SU-DHL-6 (cell line): ENCODE data around the gene TEX22.

Experiments
- H2AFZ ChIP-seq: fragments of 200-600 bp; sonication (generic); 2 replicates; pipeline ENCODE4 v1.6.1; 2014; ENCODE audit warnings: low read depth, mild to moderate bottlenecking, moderate library complexity, mixed read lengths, antibody characterized with exemption, low read length; ENCODE audit not compliant: severe bottlenecking
- H3F3A ChIP-seq: fragments of 200-600 bp; shearing (Covaris generic); 2 replicates; pipeline ENCODE4 v1.6.0; 2016; ENCODE audit warnings: antibody characterized with exemption, mild to moderate bottlenecking; ENCODE audit not compliant: insufficient read depth
- H3K27ac ChIP-seq: fragments of 200-600 bp; sonication (generic); 2 replicates; pipeline ENCODE4 v1.5.1; 2016; ENCODE audit warnings: low read depth, mild to moderate bottlenecking, low read length, moderate library complexity, mixed read lengths
- H3K27me3 ChIP-seq: fragments of 200-600 bp; sonication (generic), shearing (Covaris generic); 2 replicates; pipeline ENCODE4 v1.6.0; 2014; ENCODE audit warnings: mild to moderate bottlenecking, low read length
- H3K36me3 ChIP-seq: fragments of 200-600 bp; sonication (generic); 2 replicates; pipeline ENCODE4 v1.6.1; 2014; ENCODE audit warnings: mild to moderate bottlenecking, low read length, mixed read lengths
- H3K4me2 ChIP-seq: fragments of 300-600, 200-600 bp; shearing (Covaris generic), sonication (generic); 2 replicates; pipeline ENCODE4 v1.6.0; 2014; ENCODE audit warnings: low read length, low read depth, mild to moderate bottlenecking; ENCODE audit not compliant: poor library complexity, severe bottlenecking
- H3K4me3 ChIP-seq: fragments of 200-600 bp; sonication (generic); 2 replicates; pipeline ENCODE4 v1.5.1; 2014; ENCODE audit warnings: antibody characterized with exemption, low read length, mild to moderate bottlenecking, mixed read lengths; ENCODE audit not compliant: insufficient read depth, poor library complexity, severe bottlenecking
- H3K79me2 ChIP-seq: fragments of 200-600 bp; sonication (generic); 2 replicates; pipeline ENCODE4 v1.6.1; 2014; ENCODE audit warnings: mild to moderate bottlenecking, low read length, moderate library complexity; ENCODE audit not compliant: insufficient read depth
- H3K9ac ChIP-seq: fragments of 200-600 bp; sonication (generic); 2 replicates; pipeline ENCODE4 v1.7.0; 2014; ENCODE audit warnings: mild to moderate bottlenecking, low read length
- H3K9me2 ChIP-seq: fragments of 200-600 bp; sonication (generic); replicated peaks from 2 replicates; pipeline ENCODE4 v1.6.1; 2014; ENCODE audit warnings: low read length; ENCODE audit not compliant: insufficient read depth
- H3K9me3 ChIP-seq: fragments of 200-600 bp; sonication (generic); 2 replicates; pipeline ENCODE4 v1.6.1; 2014; ENCODE audit warnings: low read length, mixed read lengths; ENCODE audit not compliant: insufficient read depth
- H4K20me1 ChIP-seq: fragments of 200-600 bp; sonication (generic); 2 replicates; pipeline ENCODE4 v1.6.1; 2014; ENCODE audit warnings: low read depth, mild to moderate bottlenecking, antibody characterized with exemption, low read length, moderate library complexity, mixed read lengths
- CTCF ChIP-seq: fragments of 200-600 bp; sonication (generic); IDR thresholded peaks from one replicate; pipeline ENCODE4 v1.5.1; 2017; ENCODE audit warnings: antibody characterized with exemption, mild to moderate bottlenecking, low read length, moderate library complexity; ENCODE audit not compliant: insufficient read depth, poor library complexity, severe bottlenecking
- EZH2phosphoT487 ChIP-seq: fragments of 200-600 bp; sonication (generic), shearing (Covaris generic); conservative IDR thresholded peaks from 2 replicates; pipeline ENCODE4 v1.6.1; 2018; ENCODE audit warnings: mild to moderate bottlenecking, antibody characterized with exemption, low read length, moderate library complexity, mixed read lengths

TEX22 gene

GRCh38 chr14:105385322-105385637 lies 13.1 kb upstream of the TEX22 start:
- Histone ChIP-seq H3K9me2 (no peaks in the 10 kb centered on the region), H2AFZ (no peak overlapping the region), H3K27me3 (no peaks in the 10 kb centered on the region), H3K9ac (no peak overlapping the region), H3K36me3 (no peaks in the 10 kb centered on the region), H3K4me2 (no peak overlapping the region), H3K27ac (no peak overlapping the region), H4K20me1 (no peaks in the 10 kb centered on the region), H3K9me3 (no peaks in the 10 kb centered on the region), H3K4me3 (no peak overlapping the region), H3F3A (no peaks in the 10 kb centered on the region), H3K79me2 (no peaks in the 10 kb centered on the region)
- no peak for TF ChIP-seq EZH2phosphoT487
- TF ChIP-seq CTCF: no peak

GRCh38 chr14:105385698-105386365 lies 12.5 kb upstream of the TEX22 start:
- H3K27me3 ChIP-seq: no peaks in the 10 kb centered on the region
- TF ChIP-seq EZH2phosphoT487 (no peak), CTCF (no peak)
- no peak overlapping the region for H3K4me3 ChIP-seq
- no peaks in the 10 kb centered on the region for H3K9me3 ChIP-seq
- no peak overlapping the region for H3K27ac ChIP-seq
- no peaks in the 10 kb centered on the region for H3K9me2 ChIP-seq
- H2AFZ ChIP-seq: no peak overlapping the region
- no peaks in the 10 kb centered on the region for H3K36me3 ChIP-seq
- no peak overlapping the region for H3K4me2 ChIP-seq
- no peaks in the 10 kb centered on the region for H4K20me1 ChIP-seq
- no peaks in the 10 kb centered on the region for H3K79me2 ChIP-seq
- no peaks in the 10 kb centered on the region for H3F3A ChIP-seq
- H3K9ac ChIP-seq: no peak overlapping the region

- Histone ChIP-seq H3K9ac (no peak overlapping the region), H3K4me2 (no peak overlapping the region), H3K27me3 (no peaks in the 10 kb centered on the region), H3K79me2 (no peaks in the 10 kb centered on the region), H3K36me3 (no peaks in the 10 kb centered on the region), H3K9me3 (no peaks in the 10 kb centered on the region), H2AFZ (no peak overlapping the region), H3K27ac (no peak overlapping the region), H4K20me1 (no peaks in the 10 kb centered on the region), H3F3A (no peaks in the 10 kb centered on the region), H3K4me3 (no peak overlapping the region), H3K9me2 (no peaks in the 10 kb centered on the region)
- TF ChIP-seq CTCF (no peak), EZH2phosphoT487 (no peak)
These were observed 11.5 kb upstream of the TEX22 start for GRCh38 chr14:105386581-105387529.
